ENCODE measurements around the gene MAD2L1. TPM values are rescaled to one million over a fixed set of nuclear protein-coding genes. Genes with fewer than 3 reads are reported as not detected.

The MAD2L1 gene
- total RNA-seq, 4 donors from 2014 or later = 0.37 to 3.4 (median 1.4) TPM

DNA sequence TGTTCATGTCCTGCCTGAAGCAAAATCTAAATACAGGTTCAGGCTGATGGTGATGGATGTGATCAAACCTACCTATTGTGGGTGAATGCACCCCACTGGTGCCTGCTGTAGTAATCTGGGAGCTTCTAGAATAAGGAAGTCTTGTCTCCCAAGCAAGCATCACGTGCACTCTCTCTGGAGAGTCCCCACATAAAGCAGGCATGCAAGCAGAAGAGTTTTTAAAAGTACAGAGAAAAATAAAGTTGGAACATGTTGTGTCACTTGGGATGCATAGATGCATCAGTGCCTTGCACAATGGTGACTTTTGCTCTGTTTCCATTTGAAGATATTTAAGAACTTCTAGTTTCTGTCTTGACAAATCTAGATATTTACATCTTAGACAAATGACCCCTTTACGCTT, 54.9 kb downstream of the MAD2L1 start:
- Histone ChIP-seq H3K9me3 (no peaks in the 10 kb centered on the region), H3K27ac (no peak overlapping the region), H3K36me3 (no peaks in the 10 kb centered on the region), H3K27me3 (no peaks in the 10 kb centered on the region), H3K4me3 (no peak overlapping the region), H3K4me1 (peaks cover 0 to 6% (median 3%) of the 10 kb centered on the region in 4 donors)
- no peak for DNase-seq
- intact Hi-C loops (cut with DNase I; ENCODE audit: low total_unique reads) = no loop called here
- in situ Hi-C loops (cut with MboI; ENCODE audit: low pct_ligation_motif_present in 1 of 4, low pct_unique_long_range_greater_than_20kb in 1 of 4, low sequenced_read_pairs in 3 of 4) = no loop called here
- WGBS, 2 donors (ENCODE audit: low coverage in 1 of 2) = 74 to 100% methylated on average over 1 to 2 of the region's 2 CpGs
- TF ChIP-seq, protein P1, sequence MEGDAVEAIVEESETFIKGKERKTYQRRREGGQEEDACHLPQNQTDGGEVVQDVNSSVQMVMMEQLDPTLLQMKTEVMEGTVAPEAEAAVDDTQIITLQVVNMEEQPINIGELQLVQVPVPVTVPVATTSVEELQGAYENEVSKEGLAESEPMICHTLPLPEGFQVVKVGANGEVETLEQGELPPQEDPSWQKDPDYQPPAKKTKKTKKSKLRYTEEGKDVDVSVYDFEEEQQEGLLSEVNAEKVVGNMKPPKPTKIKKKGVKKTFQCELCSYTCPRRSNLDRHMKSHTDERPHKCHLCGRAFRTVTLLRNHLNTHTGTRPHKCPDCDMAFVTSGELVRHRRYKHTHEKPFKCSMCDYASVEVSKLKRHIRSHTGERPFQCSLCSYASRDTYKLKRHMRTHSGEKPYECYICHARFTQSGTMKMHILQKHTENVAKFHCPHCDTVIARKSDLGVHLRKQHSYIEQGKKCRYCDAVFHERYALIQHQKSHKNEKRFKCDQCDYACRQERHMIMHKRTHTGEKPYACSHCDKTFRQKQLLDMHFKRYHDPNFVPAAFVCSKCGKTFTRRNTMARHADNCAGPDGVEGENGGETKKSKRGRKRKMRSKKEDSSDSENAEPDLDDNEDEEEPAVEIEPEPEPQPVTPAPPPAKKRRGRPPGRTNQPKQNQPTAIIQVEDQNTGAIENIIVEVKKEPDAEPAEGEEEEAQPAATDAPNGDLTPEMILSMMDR (IDR thresholded peaks at IDR 0.05) = no peak
- TF ChIP-seq POLR2AphosphoS5 (IDR thresholded peaks at IDR 0.05) (no peak), EP300 (IDR thresholded peaks at IDR 0.05; ENCODE audit: low read depth) (no peak), POLR2A (IDR thresholded peaks at IDR 0.05) (no peak)

DNA sequence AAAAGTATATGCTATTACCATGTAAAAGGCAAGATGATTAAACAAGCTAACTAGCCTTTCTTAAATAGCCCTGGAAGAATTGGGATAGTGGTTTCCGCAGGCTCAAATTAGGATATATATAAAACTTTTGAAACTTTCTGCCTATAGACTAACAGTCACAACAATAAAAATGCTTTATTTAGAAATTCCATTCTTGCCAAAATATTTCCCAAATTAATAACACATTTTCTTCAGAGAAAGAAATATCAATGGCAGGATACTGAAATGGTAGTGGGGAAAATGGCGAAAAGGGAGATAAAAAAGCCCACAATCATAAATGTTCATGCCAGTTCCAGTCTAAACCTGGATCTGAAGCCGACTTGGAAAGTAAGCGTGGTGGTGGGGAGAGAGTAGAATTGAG, 56.0 kb downstream of the MAD2L1 start:
- DNase-seq = no peak
- WGBS, 2 donors (ENCODE audit: low coverage in 1 of 2) = 90 to 94% methylated on average over 2 to 4 of the region's 4 CpGs
- in situ Hi-C loops (cut with MboI; ENCODE audit: low pct_ligation_motif_present in 1 of 4, low pct_unique_long_range_greater_than_20kb in 1 of 4, low sequenced_read_pairs in 3 of 4) = no loop called here
- no peaks in the 10 kb centered on the region for H3K9me3 ChIP-seq
- intact Hi-C loops (cut with DNase I; ENCODE audit: low total_unique reads) = no loop called here
- H3K36me3 ChIP-seq = no peaks in the 10 kb centered on the region
- no peak overlapping the region for H3K27ac ChIP-seq
- H3K27me3 ChIP-seq = no peaks in the 10 kb centered on the region
- peaks cover 0 to 6% (median 3%) of the 10 kb centered on the region in 4 donors for H3K4me1 ChIP-seq
- TF ChIP-seq, protein P1 (IDR thresholded peaks at IDR 0.05) = no peak
- TF ChIP-seq POLR2AphosphoS5 (IDR thresholded peaks at IDR 0.05) (no peak), EP300 (IDR thresholded peaks at IDR 0.05; ENCODE audit: low read depth) (no peak), POLR2A (IDR thresholded peaks at IDR 0.05) (no peak)
- no peak overlapping the region for H3K4me3 ChIP-seq

DNA sequence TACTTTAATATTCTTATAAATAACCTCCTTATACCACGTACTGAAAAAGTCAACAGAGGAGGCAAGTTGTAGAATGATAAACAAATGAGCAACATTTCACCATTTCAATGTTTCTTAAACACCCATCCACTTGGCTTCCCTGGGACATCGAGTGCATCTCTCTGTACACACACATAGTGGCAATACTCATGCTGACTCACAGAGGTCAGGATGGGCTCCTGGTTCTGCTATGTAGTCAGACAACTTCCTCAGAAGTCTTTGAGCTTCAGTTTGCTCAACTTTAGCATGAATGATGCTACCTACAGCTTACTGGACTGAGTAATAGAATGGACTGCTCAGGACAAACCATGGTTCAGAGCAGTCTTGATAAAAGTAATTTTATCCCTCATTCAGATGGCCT, 56.9 kb downstream of the MAD2L1 start:
- no peak for TF ChIP-seq EP300 (IDR thresholded peaks at IDR 0.05; ENCODE audit: low read depth)
- no peak for TF ChIP-seq POLR2AphosphoS5 (IDR thresholded peaks at IDR 0.05)
- TF ChIP-seq, protein P1 (IDR thresholded peaks at IDR 0.05) = no peak
- TF ChIP-seq POLR2A (IDR thresholded peaks at IDR 0.05) = no peak
- WGBS, 2 donors (ENCODE audit: low coverage in 1 of 2) = 58 to 62% methylated on average over 2 of the region's 2 CpGs
- Histone ChIP-seq H3K4me1 (peaks cover 0 to 6% (median 3%) of the 10 kb centered on the region in 4 donors), H3K36me3 (no peaks in the 10 kb centered on the region), H3K27me3 (no peaks in the 10 kb centered on the region), H3K9me3 (no peaks in the 10 kb centered on the region), H3K4me3 (no peak overlapping the region), H3K27ac (no peak overlapping the region)
- DNase-seq = no peak
- intact Hi-C loops (cut with DNase I; ENCODE audit: low total_unique reads) = no loop called here
- in situ Hi-C loops (cut with MboI; ENCODE audit: low pct_ligation_motif_present in 1 of 4, low pct_unique_long_range_greater_than_20kb in 1 of 4, low sequenced_read_pairs in 3 of 4) = no loop called here

DNA sequence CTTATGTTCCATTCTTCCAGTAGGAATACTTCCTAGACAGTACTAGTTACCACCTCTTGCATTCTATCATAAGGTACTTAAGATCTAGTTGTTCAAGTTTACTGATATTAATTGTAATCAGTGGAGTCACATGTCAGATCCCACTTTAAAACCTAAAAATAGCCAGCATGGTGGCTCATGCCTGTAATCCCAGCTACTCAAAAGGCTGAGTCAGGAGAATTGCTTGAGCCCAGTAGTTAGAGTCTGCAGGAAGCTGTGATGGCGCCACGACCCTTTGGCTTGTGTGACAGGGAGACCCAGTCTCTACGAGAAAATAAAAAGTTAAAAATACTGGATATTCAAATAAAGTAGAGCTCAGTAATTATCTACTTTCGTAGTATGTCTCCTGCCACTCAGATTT, 57.7 kb downstream of the MAD2L1 start:
- TF ChIP-seq, protein P1 (IDR thresholded peaks at IDR 0.05) = no peak
- TF ChIP-seq POLR2AphosphoS5 (IDR thresholded peaks at IDR 0.05) = no peak
- no peak for TF ChIP-seq POLR2A (IDR thresholded peaks at IDR 0.05)
- no peak for TF ChIP-seq EP300 (IDR thresholded peaks at IDR 0.05; ENCODE audit: low read depth)
- intact Hi-C loops (cut with DNase I; ENCODE audit: low total_unique reads) (no loop called here), in situ Hi-C loops (cut with MboI; ENCODE audit: low pct_ligation_motif_present in 1 of 4, low pct_unique_long_range_greater_than_20kb in 1 of 4, low sequenced_read_pairs in 3 of 4) (no loop called here)
- 84 to 94% methylated on average over 4 of the region's 4 CpGs for WGBS, 2 donors (ENCODE audit: low coverage in 1 of 2)
- Histone ChIP-seq H3K27ac (no peak overlapping the region), H3K27me3 (no peaks in the 10 kb centered on the region), H3K36me3 (no peaks in the 10 kb centered on the region), H3K4me1 (peaks cover 0 to 6% (median 3%) of the 10 kb centered on the region in 4 donors), H3K4me3 (no peak overlapping the region), H3K9me3 (no peaks in the 10 kb centered on the region)
- no peak for DNase-seq

Measured in transverse colon (tissue), 4 donors.